NCI-H345 treated with DMSO at 0.1 percent for 48 hours (cell line): ENCODE data around the gene NRL.

Experiments
- DNase-seq: peaks from one replicate; lab custom pipeline; 2025; ENCODE audit not compliant: unreplicated experiment; lab: John Stamatoyannopoulos, UW

The NRL gene

DNA sequence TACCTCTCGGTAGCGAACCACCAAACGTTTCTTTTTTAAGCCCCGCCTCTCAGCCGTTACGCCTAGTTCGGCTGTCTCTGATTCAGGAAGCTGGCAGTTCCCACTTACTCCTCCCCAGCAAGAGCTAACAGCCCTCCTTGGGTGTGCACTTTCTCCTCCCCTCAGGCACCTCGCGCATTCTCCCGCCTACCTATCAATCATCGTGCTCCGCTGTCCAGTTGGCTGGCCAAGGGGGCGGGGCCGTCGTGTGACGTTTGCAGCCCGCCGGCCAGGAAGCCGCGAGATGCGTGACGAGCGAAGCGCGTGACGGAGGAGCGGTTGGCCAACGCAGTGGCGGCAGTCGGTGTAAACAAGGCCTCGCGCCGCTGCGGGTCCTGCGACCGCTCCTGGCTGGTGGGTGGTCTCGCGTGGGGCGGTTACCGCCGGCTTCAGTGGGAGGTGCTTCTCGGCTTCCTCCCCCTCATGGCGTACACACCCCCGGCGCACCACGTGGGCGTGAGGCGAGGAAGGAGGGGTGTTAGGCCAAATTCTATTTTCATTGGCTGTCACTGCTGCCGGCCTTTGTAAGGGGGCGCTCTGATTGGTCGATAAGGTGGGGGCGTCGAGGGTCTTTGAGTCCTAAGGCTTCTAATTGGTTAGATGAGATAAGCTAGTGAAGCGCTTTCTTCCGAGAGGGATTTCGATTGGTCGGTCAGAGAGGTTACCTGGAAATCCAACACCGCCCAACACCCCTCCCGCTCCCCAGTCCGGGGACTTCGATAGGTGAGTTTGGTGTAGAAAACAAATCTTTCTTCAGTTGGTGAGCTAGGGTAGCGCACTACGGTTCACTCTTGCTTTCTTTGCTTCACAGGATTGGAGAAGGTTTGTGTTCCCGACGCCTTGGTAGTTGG is at the start of gene NRL, which contains the start of gene DCAF11:
Gene NRL, minus strand, starts transcription at position 418 of the 890 bp plus-strand sequence. CDS start 32,101 bp downstream, outside the sequence.
Gene DCAF11, plus strand, starts transcription at position 246 of the 890 bp plus-strand sequence. CDS start 818 bp downstream, outside the sequence.
- DNase-seq, result peak; percentile 98

- no peak for DNase-seq
Observed at GRCh38 chr14:24162093-24162492, 47.3 kb upstream of the NRL start.

GRCh38 chr14:24160850-24161804 is 46.4 kb upstream of the NRL start, which contains the start of gene IRF9:
Gene IRF9 (plus strand): TSS chr14:24161265. CDS start chr14:24162145, 880 bp downstream.
- DNase-seq, result peak; percentile 86

- no peak for DNase-seq
Observed at GRCh38 chr14:24160499-24160849, 45.7 kb upstream of the NRL start.

- no peak for DNase-seq
Observed at GRCh38 chr14:24159777-24160498, 45.2 kb upstream of the NRL start.

GRCh38 chr14:24157331-24157730 is 42.6 kb upstream of the NRL start:
- DNase-seq, result no peak

DNA sequence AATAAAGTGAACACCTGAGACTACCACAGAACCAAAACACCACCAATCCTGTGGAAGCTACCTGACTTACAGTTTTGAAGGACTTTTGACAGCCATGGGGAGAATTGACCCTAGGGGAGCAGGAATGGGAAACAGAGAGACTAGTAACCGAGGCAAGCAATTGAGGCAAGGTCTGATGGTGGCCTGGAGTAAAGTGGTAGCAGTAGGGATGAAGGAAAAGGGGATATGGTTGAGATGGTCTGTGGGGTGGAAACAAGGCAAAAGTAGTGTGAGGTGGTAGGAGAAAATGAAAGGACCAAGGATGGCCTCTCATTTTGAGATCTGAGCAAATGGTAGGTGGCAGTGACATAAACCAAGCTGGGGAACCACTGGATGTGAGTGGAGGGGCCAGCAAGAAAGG is 42.1 kb upstream of the NRL start:
- no peak for DNase-seq

DNA sequence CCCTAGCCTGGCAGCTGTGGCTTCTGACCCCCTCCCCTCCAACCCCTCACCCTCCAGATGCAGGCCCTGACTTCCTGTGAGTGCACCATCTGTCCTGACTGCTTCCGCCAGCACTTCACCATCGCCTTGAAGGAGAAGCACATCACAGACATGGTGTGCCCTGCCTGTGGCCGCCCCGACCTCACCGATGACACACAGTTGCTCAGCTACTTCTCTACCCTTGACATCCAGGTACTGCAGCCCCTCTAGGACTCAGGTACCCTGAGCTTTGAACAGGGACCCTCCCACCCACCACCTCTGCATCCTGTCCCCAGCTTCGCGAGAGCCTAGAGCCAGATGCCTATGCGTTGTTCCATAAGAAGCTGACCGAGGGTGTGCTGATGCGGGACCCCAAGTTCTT is 40.4 kb upstream of the NRL start:
- DNase-seq, result no peak

DNA sequence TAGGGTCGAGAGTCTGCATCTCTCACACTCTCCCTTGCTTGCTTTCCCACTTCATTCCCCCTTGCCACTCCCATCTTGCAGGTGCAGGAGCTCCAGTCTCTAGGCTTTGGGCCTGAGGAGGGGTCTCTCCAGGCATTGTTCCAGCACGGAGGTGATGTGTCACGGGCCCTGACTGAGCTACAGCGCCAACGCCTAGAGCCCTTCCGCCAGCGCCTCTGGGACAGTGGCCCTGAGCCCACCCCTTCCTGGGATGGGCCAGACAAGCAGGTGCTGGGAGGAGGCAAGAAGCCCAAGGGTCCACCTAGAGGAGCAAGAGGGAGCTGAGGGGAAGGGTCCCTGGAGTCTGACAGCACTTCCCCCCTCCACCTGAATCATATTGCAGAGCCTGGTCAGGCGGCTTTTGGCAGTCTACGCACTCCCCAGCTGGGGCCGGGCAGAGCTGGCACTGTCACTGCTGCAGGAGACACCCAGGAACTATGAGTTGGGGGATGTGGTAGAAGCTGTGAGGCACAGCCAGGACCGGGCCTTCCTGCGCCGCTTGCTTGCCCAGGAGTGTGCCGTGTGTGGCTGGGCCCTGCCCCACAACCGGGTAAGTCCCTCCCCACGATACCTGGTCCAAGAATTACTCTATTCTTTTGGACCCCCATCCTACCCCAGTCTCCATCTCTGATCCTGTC is 36.8 kb upstream of the NRL start:
- no peak for DNase-seq

DNA sequence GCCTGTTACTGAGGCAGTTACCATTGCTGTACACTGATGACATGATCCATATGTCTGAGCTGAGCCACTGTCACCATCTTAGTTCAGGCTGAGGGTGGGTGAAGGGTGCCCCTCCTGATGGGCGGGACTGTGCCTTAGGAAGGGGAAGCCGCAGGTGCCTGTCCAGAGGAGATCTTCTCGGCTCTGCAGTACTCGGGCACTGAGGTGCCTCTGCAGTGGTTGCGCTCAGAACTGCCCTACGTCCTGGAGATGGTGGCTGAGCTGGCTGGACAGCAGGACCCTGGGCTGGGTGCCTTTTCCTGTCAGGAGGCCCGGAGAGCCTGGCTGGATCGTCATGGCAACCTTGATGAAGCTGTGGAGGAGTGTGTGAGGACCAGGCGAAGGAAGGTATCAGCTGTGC is 36.2 kb upstream of the NRL start:
- DNase-seq, result no peak

GRCh38 chr14:24150567-24150966 is 35.8 kb upstream of the NRL start:
- no peak for DNase-seq

DNA sequence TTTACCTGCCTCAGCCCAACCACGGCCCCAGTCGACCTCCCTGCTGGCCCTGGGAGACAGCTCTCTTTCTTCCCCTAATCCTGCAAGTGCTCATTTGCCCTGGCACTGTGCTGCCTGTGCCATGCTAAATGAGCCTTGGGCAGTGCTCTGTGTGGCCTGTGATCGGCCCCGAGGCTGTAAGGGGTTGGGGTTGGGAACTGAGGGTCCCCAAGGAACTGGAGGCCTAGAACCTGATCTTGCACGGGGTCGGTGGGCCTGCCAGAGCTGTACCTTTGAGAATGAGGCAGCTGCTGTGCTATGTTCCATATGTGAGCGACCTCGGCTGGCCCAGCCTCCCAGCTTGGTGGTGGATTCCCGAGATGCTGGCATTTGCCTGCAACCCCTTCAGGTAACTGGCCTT is 35.3 kb upstream of the NRL start:
- DNase-seq, result no peak

GRCh38 chr14:24149302-24149969 is 34.7 kb upstream of the NRL start:
- DNase-seq, result no peak

- DNase-seq, result no peak
Observed at GRCh38 chr14:24147761-24148428, 33.1 kb upstream of the NRL start.

DNA sequence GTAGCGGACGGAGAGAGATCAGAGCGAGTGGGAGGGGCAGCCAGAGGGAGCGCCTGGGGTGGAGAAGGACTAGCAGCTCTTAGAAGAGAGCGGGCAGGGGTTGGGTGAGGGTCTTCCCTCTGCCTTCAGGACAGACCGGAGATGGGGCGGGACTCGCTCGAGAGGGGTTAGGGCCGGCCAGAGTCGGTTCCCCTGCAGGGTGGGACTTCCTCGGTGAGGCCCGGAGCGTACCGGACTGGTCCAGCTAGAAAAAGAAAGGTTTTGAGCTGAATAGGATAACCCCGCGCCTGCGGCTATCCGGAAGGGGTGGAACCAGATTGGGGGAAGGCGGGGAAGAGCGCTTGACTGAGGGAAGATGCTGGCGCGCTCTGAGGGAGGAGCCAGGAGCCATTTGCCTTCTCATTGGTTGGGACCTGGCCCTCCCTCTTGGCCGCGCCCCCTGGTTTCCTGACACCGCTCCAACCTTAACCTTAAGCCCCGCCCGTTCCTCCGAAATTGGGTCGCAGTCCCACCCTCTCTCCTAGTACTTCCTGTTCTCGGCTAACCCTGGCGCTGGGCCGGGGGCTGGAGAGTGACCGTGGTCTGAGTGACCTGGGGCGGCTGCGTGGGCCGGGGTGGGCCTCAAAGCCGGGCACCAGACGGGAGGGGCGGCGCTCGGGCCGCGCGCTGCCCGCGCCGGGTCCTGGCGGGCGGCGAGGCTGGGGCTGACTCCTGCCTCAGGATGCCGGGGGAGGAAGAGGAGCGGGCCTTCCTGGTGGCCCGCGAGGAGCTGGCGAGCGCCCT is 32.4 kb upstream of the NRL start, which contains the start of gene RNF31:
Gene RNF31, plus strand, starts transcription at position 521 of the 783 bp plus-strand sequence. Its CDS starts 201 bp downstream, at position 722.
- peak; percentile 97 for DNase-seq

DNA sequence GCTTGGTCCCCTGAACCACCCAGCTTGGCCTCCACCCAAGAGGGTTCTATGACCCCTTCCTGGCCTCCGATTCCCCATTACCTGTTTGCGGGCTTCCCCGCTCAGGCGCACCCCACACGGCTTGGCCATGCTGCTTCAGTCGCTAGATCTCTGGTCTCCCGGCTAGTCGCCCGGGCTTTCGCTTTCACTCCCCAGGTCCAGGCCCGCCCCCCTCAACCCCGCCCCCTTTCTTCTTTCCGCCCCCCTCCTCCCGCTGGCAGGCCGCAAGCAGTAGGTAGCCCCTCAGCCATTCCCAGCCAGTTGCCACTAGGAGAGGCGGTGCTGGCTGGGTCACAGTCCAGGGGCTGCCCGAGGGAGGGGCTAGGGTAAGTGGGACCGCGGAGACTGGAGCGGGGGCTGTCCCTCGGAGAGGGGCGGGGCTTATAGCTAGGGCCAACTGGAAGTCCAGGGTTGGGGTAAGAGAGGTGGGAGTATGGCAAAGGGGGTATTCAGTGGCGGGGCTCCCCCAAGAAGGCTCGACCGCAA is 31.8 kb upstream of the NRL start, which contains the start of gene PSME2:
Gene PSME2, minus strand, starts transcription at position 158 of the 525 bp plus-strand sequence. Its CDS starts 29 bp downstream, at position 129.
- DNase-seq, result peak; percentile 88

DNA sequence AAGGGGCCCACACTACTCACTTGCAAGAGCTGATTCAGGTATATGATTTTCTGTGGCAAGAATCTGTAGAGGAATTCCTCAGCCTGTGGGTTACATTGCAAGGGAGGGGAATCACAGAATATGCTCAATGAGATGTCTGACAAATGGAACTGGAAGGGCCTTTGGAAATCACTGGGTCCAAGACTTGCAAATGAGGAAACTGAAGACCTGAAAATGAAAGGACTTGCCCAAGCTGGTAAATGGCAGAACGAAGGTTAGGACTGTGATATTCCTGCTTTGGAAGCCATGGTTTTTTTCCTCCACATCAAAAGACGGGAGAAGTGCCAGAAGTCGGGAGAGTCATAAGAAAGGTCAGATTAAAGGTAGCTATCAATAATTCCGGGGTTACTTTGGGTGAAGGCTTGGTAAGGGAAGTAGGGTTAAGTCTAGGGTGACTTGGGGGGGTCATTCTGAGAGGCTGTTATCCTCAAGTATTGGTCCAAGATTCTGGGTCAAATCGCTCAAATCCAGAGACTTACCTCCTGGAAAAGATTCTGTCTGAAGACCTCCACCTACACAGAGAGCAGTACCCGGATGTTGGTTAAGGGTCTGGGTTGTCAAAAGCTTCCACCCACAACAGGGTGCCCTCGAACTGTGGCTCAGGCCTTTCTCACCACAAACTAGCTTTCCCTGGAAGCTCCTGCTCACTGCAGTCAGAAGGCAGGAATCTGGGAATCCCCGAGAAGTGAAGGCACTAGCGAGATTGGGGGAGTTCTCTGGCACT is 31.1 kb upstream of the NRL start:
- no peak for DNase-seq
